ENCODE measurements around the gene WDR6.

WDR6 gene

GRCh38 chr3:48966876-48967361 is 40.3 kb upstream of the WDR6 start:
- no peak for DNase-seq (ENCODE audit: low read depth)
- no peak for TF ChIP-seq CTCF (IDR thresholded peaks at IDR 0.05; ENCODE audit: insufficient read depth, low read depth, low read length, missing control alignments)
- H3K4me3 ChIP-seq (ENCODE audit: low read depth, low read length), result no peak overlapping the region

DNA sequence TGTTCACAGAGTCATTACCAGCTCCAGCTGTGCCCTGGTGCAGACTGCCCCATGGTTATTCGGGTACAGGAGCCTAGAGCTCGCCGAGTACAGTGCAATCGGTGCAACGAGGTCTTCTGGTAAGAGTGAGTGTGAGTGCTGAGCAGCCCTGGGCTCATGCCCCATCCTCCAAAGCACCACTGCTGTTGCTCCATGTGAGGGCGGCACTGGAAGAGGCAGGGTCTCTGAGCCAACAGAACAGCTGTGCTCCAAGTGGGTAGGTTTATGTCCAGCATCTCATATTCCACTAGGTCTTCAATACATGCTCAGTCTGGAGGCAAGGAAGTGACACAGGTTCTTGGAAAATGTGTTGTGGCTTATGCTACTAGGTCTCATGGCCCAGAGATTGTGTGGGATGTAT is 36.6 kb upstream of the WDR6 start:
- DNase-seq (ENCODE audit: low read depth), result no peak
- no peak for TF ChIP-seq CTCF (IDR thresholded peaks at IDR 0.05; ENCODE audit: insufficient read depth, low read depth, low read length, missing control alignments)
- H3K4me3 ChIP-seq (ENCODE audit: low read depth, low read length), result no peak overlapping the region

DNA sequence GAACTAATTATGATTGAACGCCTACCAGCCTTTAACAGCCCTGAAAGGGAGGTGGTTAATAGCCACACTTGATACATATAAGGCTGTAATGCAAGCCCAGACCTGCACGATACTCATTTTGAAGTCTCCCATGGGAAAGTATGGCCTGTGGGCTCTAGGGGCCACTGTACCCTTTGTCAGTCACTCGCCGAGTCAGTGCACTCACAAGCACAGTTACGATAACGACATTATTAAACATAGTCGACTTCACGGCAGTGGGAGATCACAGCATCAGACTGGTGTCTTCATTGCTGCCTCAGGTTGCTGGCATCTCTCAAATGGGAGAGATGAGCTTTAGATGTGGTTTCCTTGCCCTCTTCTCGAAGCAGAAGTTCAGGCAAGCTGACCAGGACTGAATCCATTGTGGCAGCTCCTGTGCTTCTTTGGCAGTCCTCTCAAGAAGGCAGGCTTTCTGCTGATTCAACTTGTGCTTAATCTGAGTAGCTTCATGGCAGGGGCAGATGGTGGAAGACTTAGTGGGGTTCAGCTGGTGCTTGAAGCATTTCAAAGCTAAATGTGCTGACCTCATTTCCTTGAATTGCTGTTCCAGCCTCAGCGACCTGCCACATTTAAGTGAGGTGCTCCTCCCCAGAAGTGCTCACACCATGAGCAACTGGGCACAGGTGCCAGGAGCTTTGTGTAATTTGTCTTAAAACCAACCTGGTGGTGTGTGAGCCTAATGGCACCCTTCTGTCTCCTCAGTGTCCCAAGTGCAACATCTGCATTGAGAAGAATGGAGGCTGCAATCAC is 32.9 kb upstream of the WDR6 start:
- H3K4me3 ChIP-seq (ENCODE audit: low read depth, low read length), result no peak overlapping the region
- no peak for TF ChIP-seq CTCF (IDR thresholded peaks at IDR 0.05; ENCODE audit: insufficient read depth, low read depth, low read length, missing control alignments)
- DNase-seq (ENCODE audit: low read depth), result no peak

GRCh38 chr3:48979451-48979850 is 27.7 kb upstream of the WDR6 start:
- no peak overlapping the region for H3K4me3 ChIP-seq (ENCODE audit: low read depth, low read length)
- no peak for TF ChIP-seq CTCF (IDR thresholded peaks at IDR 0.05; ENCODE audit: insufficient read depth, low read depth, low read length, missing control alignments)
- DNase-seq (ENCODE audit: low read depth), result no peak

GRCh38 chr3:48980295-48980694 is 26.9 kb upstream of the WDR6 start:
- no peak overlapping the region for H3K4me3 ChIP-seq (ENCODE audit: low read depth, low read length)
- DNase-seq (ENCODE audit: low read depth), result no peak
- TF ChIP-seq CTCF (IDR thresholded peaks at IDR 0.05; ENCODE audit: insufficient read depth, low read depth, low read length, missing control alignments), result no peak

GRCh38 chr3:48982016-48982415 is 25.2 kb upstream of the WDR6 start:
- no peak for TF ChIP-seq CTCF (IDR thresholded peaks at IDR 0.05; ENCODE audit: insufficient read depth, low read depth, low read length, missing control alignments)
- DNase-seq (ENCODE audit: low read depth), result no peak
- H3K4me3 ChIP-seq (ENCODE audit: low read depth, low read length), result no peak overlapping the region

GRCh38 chr3:48982686-48983085 is 24.5 kb upstream of the WDR6 start:
- no peak for TF ChIP-seq CTCF (IDR thresholded peaks at IDR 0.05; ENCODE audit: insufficient read depth, low read depth, low read length, missing control alignments)
- DNase-seq (ENCODE audit: low read depth), result no peak
- no peak overlapping the region for H3K4me3 ChIP-seq (ENCODE audit: low read depth, low read length)

Measured in GM12865 (cell line).